Mucosa of descending colon (tissue), 3 donors: Measurements from ENCODE around the gene TMEM126A. TPM values are rescaled to one million over a fixed set of nuclear protein-coding genes. Genes with fewer than 3 reads are reported as not detected.

ENCODE experiments used
- ATAC-seq: fragments of 200-7000 bp; cut with Tn5 transposase; one replicate; pipeline ENCODE4 v1.9.1; 2020; ENCODE audit warnings: mild to moderate bottlenecking, moderate library complexity
- DNase-seq, 3 donors: peaks; one replicate each; pipeline ENCODE4 v3.0.0-alpha.2; 2020
- H3K36me3 ChIP-seq: fragments of 200-600 bp; one replicate; pipeline ENCODE4 v1.8.0; 2021; ENCODE audit warnings: low read depth, mild to moderate bottlenecking
- H3K4me1 ChIP-seq: fragments of 200-600 bp; one replicate; pipeline ENCODE4 v1.8.0; 2021; ENCODE audit warnings: low read depth, mild to moderate bottlenecking
- H3K4me3 ChIP-seq: fragments of 200-600 bp; one replicate; pipeline ENCODE4 v1.8.0; 2021; ENCODE audit warnings: mild to moderate bottlenecking
- H3K9me3 ChIP-seq: fragments of 200-600 bp; one replicate; pipeline ENCODE4 v1.8.0; 2021; ENCODE audit warnings: mild to moderate bottlenecking
- CTCF ChIP-seq: fragments of 200-600 bp; IDR thresholded peaks from one replicate; pipeline ENCODE4 v1.8.0; 2022; ENCODE audit warnings: antibody characterized with exemption, mild to moderate bottlenecking
- intact Hi-C, 2 donors: fragments of 100-400 bp; cut with DNase I in 1 of 2; cut with micrococcal nuclease in 1 of 2; formaldehyde crosslinking; loops; one replicate each; pipeline versions ENCODE4 v1.11.0 to v1.11.1; 2022; cut with DNase I, micrococcal nuclease
- total RNA-seq, 3 donors: library from RNA; stranded (reverse); fragmentation: NEBNext Ultra II Directional in 2 of 3; extraction: Animal tissue kit (Norgen Biotek cat#: 25700) in 2 of 3; gene quantifications; one replicate each; pipeline versions ENCODE4 v1.2.1 to v1.2.4, GENCODE V29; 2021 to 2023
- donor health status: DM: no; HTN: no; CAD: no; lungs with moderate emphysema.
- donor health status: DM: no; HTN: no; CAD: no.
- donor health status: DM: no; HTN: yes; CAD: no.

TMEM126A gene
- total RNA-seq, 3 donors from 2014 or later = 18.8 to 25.8 (median 19.4) TPM

- no peak for DNase-seq
- no peak for TF ChIP-seq CTCF
- intact Hi-C loops = no loop called here
- Histone ChIP-seq H3K9me3 (peaks cover 5% of the 10 kb centered on the region), H3K36me3 (no peaks in the 10 kb centered on the region), H3K4me3 (no peak overlapping the region), H3K4me1 (no peaks in the 10 kb centered on the region)
- no peak for ATAC-seq
These were observed 24.5 kb downstream of the TMEM126A start for GRCh38 chr11:85672105-85672902.

GRCh38 chr11:85673393-85673792, 25.6 kb downstream of the TMEM126A start:
- ATAC-seq = no peak
- H3K36me3 ChIP-seq = no peaks in the 10 kb centered on the region
- H3K9me3 ChIP-seq = peaks cover 5% of the 10 kb centered on the region
- no peak for DNase-seq
- intact Hi-C loops = no loop called here
- H3K4me1 ChIP-seq = no peaks in the 10 kb centered on the region
- no peak for TF ChIP-seq CTCF
- no peak overlapping the region for H3K4me3 ChIP-seq

- no peak for ATAC-seq
- intact Hi-C loops = no loop called here
- no peak for TF ChIP-seq CTCF
These were observed 31.8 kb downstream of the TMEM126A start for GRCh38 chr11:85679576-85679975.

GRCh38 chr11:85680897-85681296, 33.1 kb downstream of the TMEM126A start:
- no peaks in the 10 kb centered on the region for H3K9me3 ChIP-seq
- H3K4me3 ChIP-seq = no peak overlapping the region
- no peak for TF ChIP-seq CTCF
- no peaks in the 10 kb centered on the region for H3K36me3 ChIP-seq
- intact Hi-C loops = no loop called here
- ATAC-seq (no peak), DNase-seq (no peak)
- no peaks in the 10 kb centered on the region for H3K4me1 ChIP-seq

More at GRCh38 chr11:85679576-85679975, 31.8 kb downstream of the TMEM126A start:
- Histone ChIP-seq H3K9me3 (no peaks in the 10 kb centered on the region), H3K36me3 (no peaks in the 10 kb centered on the region), H3K4me1 (no peaks in the 10 kb centered on the region), H3K4me3 (no peak overlapping the region)
- no peak for DNase-seq

- Histone ChIP-seq H3K9me3 (no peaks in the 10 kb centered on the region), H3K4me1 (no peaks in the 10 kb centered on the region), H3K4me3 (peak overlapping the region; percentile 15), H3K36me3 (no peaks in the 10 kb centered on the region)
- DNase-seq (peak; percentile 58 to 72 (median 68)), ATAC-seq (peak; percentile 61)
- intact Hi-C loops = no loop called here
- no peak for TF ChIP-seq CTCF
These were observed 34.9 kb downstream of the TMEM126A start for GRCh38 chr11:85682330-85683305.
